ENCODE measurements around the gene PDZRN4.

PDZRN4 gene

GRCh38 chr12:41453409-41453808 lies 265.3 kb downstream of the PDZRN4 start:
- Histone ChIP-seq H3K9ac (ENCODE audit: low read length in 2 of 2) (no peak overlapping the region), H3K27ac (ENCODE audit: low read length) (no peak overlapping the region), H3K4me1 (ENCODE audit: control insufficient read depth, insufficient read depth, low read length) (no peaks in the 10 kb centered on the region), H3K36me3 (ENCODE audit: control insufficient read depth in 2 of 2, insufficient read depth in 2 of 2, low read length in 2 of 2) (no peaks in the 10 kb centered on the region), H3K9me3 (ENCODE audit: control insufficient read depth in 2 of 2, low read length in 2 of 2) (no peaks in the 10 kb centered on the region), H3K4me3 (ENCODE audit: low read length in 2 of 2) (no peak overlapping the region), H3K27me3 (ENCODE audit: control insufficient read depth in 1 of 2, insufficient read depth in 2 of 2, low read length in 2 of 2) (no peaks in the 10 kb centered on the region)

- Histone ChIP-seq H3K27ac (ENCODE audit: low read length) (no peak overlapping the region), H3K36me3 (ENCODE audit: control insufficient read depth in 2 of 2, insufficient read depth in 2 of 2, low read length in 2 of 2) (no peaks in the 10 kb centered on the region), H3K4me3 (ENCODE audit: low read length in 2 of 2) (no peak overlapping the region), H3K4me1 (ENCODE audit: control insufficient read depth, insufficient read depth, low read length) (no peaks in the 10 kb centered on the region), H3K27me3 (ENCODE audit: control insufficient read depth in 1 of 2, insufficient read depth in 2 of 2, low read length in 2 of 2) (no peaks in the 10 kb centered on the region), H3K9me3 (ENCODE audit: control insufficient read depth in 2 of 2, low read length in 2 of 2) (no peaks in the 10 kb centered on the region), H3K9ac (ENCODE audit: low read length in 2 of 2) (no peak overlapping the region)
These were observed 271.2 kb downstream of the PDZRN4 start for GRCh38 chr12:41459111-41459905.

- H3K4me3 ChIP-seq (ENCODE audit: low read length in 2 of 2): no peak overlapping the region
- no peaks in the 10 kb centered on the region for H3K9me3 ChIP-seq (ENCODE audit: control insufficient read depth in 2 of 2, low read length in 2 of 2)
- H3K27me3 ChIP-seq (ENCODE audit: control insufficient read depth in 1 of 2, insufficient read depth in 2 of 2, low read length in 2 of 2): no peaks in the 10 kb centered on the region
- no peaks in the 10 kb centered on the region for H3K36me3 ChIP-seq (ENCODE audit: control insufficient read depth in 2 of 2, insufficient read depth in 2 of 2, low read length in 2 of 2)
- H3K4me1 ChIP-seq (ENCODE audit: control insufficient read depth, insufficient read depth, low read length): peaks cover 1% of the 10 kb centered on the region
- no peak overlapping the region for H3K27ac ChIP-seq (ENCODE audit: low read length)
- H3K9ac ChIP-seq (ENCODE audit: low read length in 2 of 2): no peak overlapping the region
These were observed 271.7 kb downstream of the PDZRN4 start for GRCh38 chr12:41459906-41460214.

- H3K4me3 ChIP-seq (ENCODE audit: low read length in 2 of 2): no peak overlapping the region
- H3K36me3 ChIP-seq (ENCODE audit: control insufficient read depth in 2 of 2, insufficient read depth in 2 of 2, low read length in 2 of 2): no peaks in the 10 kb centered on the region
- H3K9ac ChIP-seq (ENCODE audit: low read length in 2 of 2): no peak overlapping the region
- H3K27ac ChIP-seq (ENCODE audit: low read length): no peak overlapping the region
- H3K27me3 ChIP-seq (ENCODE audit: control insufficient read depth in 1 of 2, insufficient read depth in 2 of 2, low read length in 2 of 2): no peaks in the 10 kb centered on the region
- H3K9me3 ChIP-seq (ENCODE audit: control insufficient read depth in 2 of 2, low read length in 2 of 2): no peaks in the 10 kb centered on the region
- H3K4me1 ChIP-seq (ENCODE audit: control insufficient read depth, insufficient read depth, low read length): peaks cover 4% of the 10 kb centered on the region
These were observed 272.8 kb downstream of the PDZRN4 start for GRCh38 chr12:41460906-41461305.

- Histone ChIP-seq H3K27ac (ENCODE audit: low read length) (no peak overlapping the region), H3K27me3 (ENCODE audit: control insufficient read depth in 1 of 2, insufficient read depth in 2 of 2, low read length in 2 of 2) (no peaks in the 10 kb centered on the region), H3K4me3 (ENCODE audit: low read length in 2 of 2) (no peak overlapping the region), H3K4me1 (ENCODE audit: control insufficient read depth, insufficient read depth, low read length) (peaks cover 4% of the 10 kb centered on the region), H3K9ac (ENCODE audit: low read length in 2 of 2) (no peak overlapping the region), H3K9me3 (ENCODE audit: control insufficient read depth in 2 of 2, low read length in 2 of 2) (no peaks in the 10 kb centered on the region), H3K36me3 (ENCODE audit: control insufficient read depth in 2 of 2, insufficient read depth in 2 of 2, low read length in 2 of 2) (no peaks in the 10 kb centered on the region)
These were observed 274.2 kb downstream of the PDZRN4 start for GRCh38 chr12:41462312-41462711.

- H3K4me3 ChIP-seq (ENCODE audit: low read length in 2 of 2): no peak overlapping the region
- no peaks in the 10 kb centered on the region for H3K27me3 ChIP-seq (ENCODE audit: control insufficient read depth in 1 of 2, insufficient read depth in 2 of 2, low read length in 2 of 2)
- H3K36me3 ChIP-seq (ENCODE audit: control insufficient read depth in 2 of 2, insufficient read depth in 2 of 2, low read length in 2 of 2): no peaks in the 10 kb centered on the region
- H3K9me3 ChIP-seq (ENCODE audit: control insufficient read depth in 2 of 2, low read length in 2 of 2): no peaks in the 10 kb centered on the region
- peaks cover 4% of the 10 kb centered on the region for H3K4me1 ChIP-seq (ENCODE audit: control insufficient read depth, insufficient read depth, low read length)
- H3K9ac ChIP-seq (ENCODE audit: low read length in 2 of 2): no peak overlapping the region
- H3K27ac ChIP-seq (ENCODE audit: low read length): no peak overlapping the region
These were observed 277.4 kb downstream of the PDZRN4 start for GRCh38 chr12:41465526-41465925.

- Histone ChIP-seq H3K27ac (ENCODE audit: low read length) (no peak overlapping the region), H3K27me3 (ENCODE audit: control insufficient read depth in 1 of 2, insufficient read depth in 2 of 2, low read length in 2 of 2) (no peaks in the 10 kb centered on the region), H3K9ac (ENCODE audit: low read length in 2 of 2) (no peak overlapping the region), H3K4me1 (ENCODE audit: control insufficient read depth, insufficient read depth, low read length) (peaks cover 4% of the 10 kb centered on the region), H3K4me3 (ENCODE audit: low read length in 2 of 2) (no peak overlapping the region), H3K9me3 (ENCODE audit: control insufficient read depth in 2 of 2, low read length in 2 of 2) (no peaks in the 10 kb centered on the region), H3K36me3 (ENCODE audit: control insufficient read depth in 2 of 2, insufficient read depth in 2 of 2, low read length in 2 of 2) (no peaks in the 10 kb centered on the region)
These were observed 278.2 kb downstream of the PDZRN4 start for GRCh38 chr12:41466300-41466699.

- no peak overlapping the region for H3K4me3 ChIP-seq (ENCODE audit: low read length in 2 of 2)
- H3K9me3 ChIP-seq (ENCODE audit: control insufficient read depth in 2 of 2, low read length in 2 of 2): no peaks in the 10 kb centered on the region
- no peak overlapping the region for H3K9ac ChIP-seq (ENCODE audit: low read length in 2 of 2)
These were observed 278.7 kb downstream of the PDZRN4 start for GRCh38 chr12:41466802-41467201.

GRCh38 chr12:41467591-41468325 lies 279.6 kb downstream of the PDZRN4 start:
- Histone ChIP-seq H3K9me3 (ENCODE audit: control insufficient read depth in 2 of 2, low read length in 2 of 2) (no peaks in the 10 kb centered on the region), H3K36me3 (ENCODE audit: control insufficient read depth in 2 of 2, insufficient read depth in 2 of 2, low read length in 2 of 2) (no peaks in the 10 kb centered on the region)

More at GRCh38 chr12:41466802-41467201, 278.7 kb downstream of the PDZRN4 start:
- no peaks in the 10 kb centered on the region for H3K36me3 ChIP-seq (ENCODE audit: control insufficient read depth in 2 of 2, insufficient read depth in 2 of 2, low read length in 2 of 2)
- H3K27ac ChIP-seq (ENCODE audit: low read length): no peak overlapping the region
- no peaks in the 10 kb centered on the region for H3K27me3 ChIP-seq (ENCODE audit: control insufficient read depth in 1 of 2, insufficient read depth in 2 of 2, low read length in 2 of 2)
- peaks cover 4% of the 10 kb centered on the region for H3K4me1 ChIP-seq (ENCODE audit: control insufficient read depth, insufficient read depth, low read length)

GRCh38 chr12:41468341-41468740 lies 280.2 kb downstream of the PDZRN4 start:
- Histone ChIP-seq H3K9me3 (ENCODE audit: control insufficient read depth in 2 of 2, low read length in 2 of 2) (no peaks in the 10 kb centered on the region), H3K4me1 (ENCODE audit: control insufficient read depth, insufficient read depth, low read length) (peaks cover 4% of the 10 kb centered on the region), H3K9ac (ENCODE audit: low read length in 2 of 2) (no peak overlapping the region), H3K4me3 (ENCODE audit: low read length in 2 of 2) (no peak overlapping the region), H3K27me3 (ENCODE audit: control insufficient read depth in 1 of 2, insufficient read depth in 2 of 2, low read length in 2 of 2) (no peaks in the 10 kb centered on the region), H3K36me3 (ENCODE audit: control insufficient read depth in 2 of 2, insufficient read depth in 2 of 2, low read length in 2 of 2) (no peaks in the 10 kb centered on the region), H3K27ac (ENCODE audit: low read length) (no peak overlapping the region)

More at GRCh38 chr12:41467591-41468325, 279.6 kb downstream of the PDZRN4 start:
- no peak overlapping the region for H3K4me3 ChIP-seq (ENCODE audit: low read length in 2 of 2)
- H3K27me3 ChIP-seq (ENCODE audit: control insufficient read depth in 1 of 2, insufficient read depth in 2 of 2, low read length in 2 of 2): no peaks in the 10 kb centered on the region
- H3K4me1 ChIP-seq (ENCODE audit: control insufficient read depth, insufficient read depth, low read length): peaks cover 4% of the 10 kb centered on the region
- H3K9ac ChIP-seq (ENCODE audit: low read length in 2 of 2): no peak overlapping the region
- H3K27ac ChIP-seq (ENCODE audit: low read length): no peak overlapping the region

- Histone ChIP-seq H3K4me1 (ENCODE audit: control insufficient read depth, insufficient read depth, low read length) (peaks cover 4% of the 10 kb centered on the region), H3K27me3 (ENCODE audit: control insufficient read depth in 1 of 2, insufficient read depth in 2 of 2, low read length in 2 of 2) (no peaks in the 10 kb centered on the region), H3K36me3 (ENCODE audit: control insufficient read depth in 2 of 2, insufficient read depth in 2 of 2, low read length in 2 of 2) (no peaks in the 10 kb centered on the region), H3K9me3 (ENCODE audit: control insufficient read depth in 2 of 2, low read length in 2 of 2) (no peaks in the 10 kb centered on the region), H3K9ac (ENCODE audit: low read length in 2 of 2) (no peak overlapping the region), H3K27ac (ENCODE audit: low read length) (no peak overlapping the region), H3K4me3 (ENCODE audit: low read length in 2 of 2) (no peak overlapping the region)
These were observed 280.6 kb downstream of the PDZRN4 start for GRCh38 chr12:41468756-41469155.

Data from stomach smooth muscle (tissue), 2 donors.